Measurements from ENCODE around the gene WDFY3.

Gene WDFY3

GRCh38 chr4:84661191-84661939, 305.1 kb downstream of the WDFY3 start:
- no peak for DNase-seq

- no peak for DNase-seq
Observed at GRCh38 chr4:84660606-84661005, 305.9 kb downstream of the WDFY3 start.

GRCh38 chr4:84652478-84652877, 314.0 kb downstream of the WDFY3 start:
- no peak for DNase-seq

- no peak for DNase-seq
Observed at GRCh38 chr4:84651499-84651898, 315.0 kb downstream of the WDFY3 start.

- DNase-seq, result no peak
Observed at GRCh38 chr4:84648863-84649647, 317.4 kb downstream of the WDFY3 start.

- no peak for DNase-seq
Observed at GRCh38 chr4:84648178-84648577, 318.3 kb downstream of the WDFY3 start.

- DNase-seq, result no peak
Observed at GRCh38 chr4:84647312-84647884, 319.1 kb downstream of the WDFY3 start.

- no peak for DNase-seq
Observed at GRCh38 chr4:84644087-84644486, 322.4 kb downstream of the WDFY3 start.

- DNase-seq, result no peak
Observed at GRCh38 chr4:84639145-84639544, 327.3 kb downstream of the WDFY3 start.

GRCh38 chr4:84638092-84638491, 328.4 kb downstream of the WDFY3 start:
- no peak for DNase-seq

GRCh38 chr4:84634961-84635360, 331.5 kb downstream of the WDFY3 start:
- no peak for DNase-seq

- DNase-seq, result no peak
Observed at GRCh38 chr4:84632092-84632491, 334.4 kb downstream of the WDFY3 start.

- no peak for DNase-seq
Observed at GRCh38 chr4:84631573-84631972, 334.9 kb downstream of the WDFY3 start.

- no peak for DNase-seq
Observed at GRCh38 chr4:84626673-84627072, 339.8 kb downstream of the WDFY3 start.

GRCh38 chr4:84623661-84624060, 342.8 kb downstream of the WDFY3 start:
- no peak for DNase-seq

GRCh38 chr4:84622959-84623358, 343.5 kb downstream of the WDFY3 start:
- DNase-seq, result no peak

Data from CD4-positive, alpha-beta T cell treated with Interleukin-17A for 4 hours (primary cell).